Measurements from ENCODE around the gene IP6K3. TPM values are rescaled to one million over a fixed set of nuclear protein-coding genes. Genes with fewer than 3 reads are reported as not detected.

The IP6K3 gene
- total RNA-seq, 1 experiment from 2014 or later: not detected

- ChIA-PET CTCF (no interaction called here), POLR2A (ENCODE audit: low non-redundant PET) (no interaction called here)
- no TSS peak for BruUV-seq (replicated peaks)
- Histone ChIP-seq H3K4me3 (ENCODE audit: low read depth, low read length, poor library complexity, severe bottlenecking) (no peak overlapping the region), H3K27me3 (replicated peaks; ENCODE audit: insufficient read depth, low read depth, low read length, poor library complexity) (no peaks in the 10 kb centered on the region), H3K9me3 (ENCODE audit: low read depth, low read length, poor library complexity, severe bottlenecking) (no peaks in the 10 kb centered on the region), H3K4me1 (ENCODE audit: insufficient read depth, low read length, poor library complexity, severe bottlenecking) (no peaks in the 10 kb centered on the region), H3K27ac (ENCODE audit: low read depth, low read length, poor library complexity, severe bottlenecking) (no peak overlapping the region), H3K36me3 (ENCODE audit: insufficient read depth, low read length, poor library complexity, severe bottlenecking) (peaks cover 24% of the 10 kb centered on the region)
- intact Hi-C loops (cut with micrococcal nuclease; ENCODE audit: unreplicated experiment): no loop called here
- TF ChIP-seq EZH2 (IDR thresholded peaks at IDR 0.05; ENCODE audit: borderline replicate concordance, low read depth, low read length, poor library complexity, severe bottlenecking) (no peak), CTCF (conservative IDR thresholded peaks at IDR 0.05; ENCODE audit: low read depth, low read length) (no peak)
- DNase-seq (ENCODE audit: low spot score): no peak
Measured at GRCh38 chr6:33684428-33684896, 62.2 kb downstream of the IP6K3 start.

- DNase-seq (ENCODE audit: low spot score): no peak
- H3K27ac ChIP-seq (ENCODE audit: low read depth, low read length, poor library complexity, severe bottlenecking): no peak overlapping the region
- no peaks in the 10 kb centered on the region for H3K9me3 ChIP-seq (ENCODE audit: low read depth, low read length, poor library complexity, severe bottlenecking)
- no peaks in the 10 kb centered on the region for H3K4me1 ChIP-seq (ENCODE audit: insufficient read depth, low read length, poor library complexity, severe bottlenecking)
- TF ChIP-seq CTCF (conservative IDR thresholded peaks at IDR 0.05; ENCODE audit: low read depth, low read length) (no peak), EZH2 (IDR thresholded peaks at IDR 0.05; ENCODE audit: borderline replicate concordance, low read depth, low read length, poor library complexity, severe bottlenecking) (no peak)
- BruUV-seq (replicated peaks): no TSS peak
- CTCF ChIA-PET: interaction anchor here (0.8 to 1.2 kb wide), 2 partner anchors 17 to 94 kb away, joined by 3 read pairs; no protein-coding TSS in a partner anchor
- peaks cover 24% of the 10 kb centered on the region for H3K36me3 ChIP-seq (ENCODE audit: insufficient read depth, low read length, poor library complexity, severe bottlenecking)
- intact Hi-C loops (cut with micrococcal nuclease; ENCODE audit: unreplicated experiment): no loop called here
- no peak overlapping the region for H3K4me3 ChIP-seq (ENCODE audit: low read depth, low read length, poor library complexity, severe bottlenecking)
- POLR2A ChIA-PET (ENCODE audit: low non-redundant PET): no interaction called here
- H3K27me3 ChIP-seq (replicated peaks; ENCODE audit: insufficient read depth, low read depth, low read length, poor library complexity): no peaks in the 10 kb centered on the region
Measured at GRCh38 chr6:33683576-33684427, 62.9 kb downstream of the IP6K3 start.

GRCh38 chr6:33683051-33683571 lies 63.6 kb downstream of the IP6K3 start:
- Histone ChIP-seq H3K4me1 (ENCODE audit: insufficient read depth, low read length, poor library complexity, severe bottlenecking) (no peaks in the 10 kb centered on the region), H3K27ac (ENCODE audit: low read depth, low read length, poor library complexity, severe bottlenecking) (no peak overlapping the region), H3K9me3 (ENCODE audit: low read depth, low read length, poor library complexity, severe bottlenecking) (no peaks in the 10 kb centered on the region), H3K4me3 (ENCODE audit: low read depth, low read length, poor library complexity, severe bottlenecking) (no peak overlapping the region), H3K36me3 (ENCODE audit: insufficient read depth, low read length, poor library complexity, severe bottlenecking) (peaks cover 21% of the 10 kb centered on the region), H3K27me3 (replicated peaks; ENCODE audit: insufficient read depth, low read depth, low read length, poor library complexity) (no peaks in the 10 kb centered on the region)
- BruUV-seq (replicated peaks): no TSS peak
- no peak for TF ChIP-seq EZH2 (IDR thresholded peaks at IDR 0.05; ENCODE audit: borderline replicate concordance, low read depth, low read length, poor library complexity, severe bottlenecking)
- no peak for TF ChIP-seq CTCF (conservative IDR thresholded peaks at IDR 0.05; ENCODE audit: low read depth, low read length)
- POLR2A ChIA-PET (ENCODE audit: low non-redundant PET): no interaction called here
- CTCF ChIA-PET: interaction anchor here (0.6 to 1.2 kb wide), 3 partner anchors 18 to 513 kb away, joined by 3 to 4 read pairs (median 3); no protein-coding TSS in a partner anchor
- intact Hi-C loops (cut with micrococcal nuclease; ENCODE audit: unreplicated experiment): no loop called here
- no peak for DNase-seq (ENCODE audit: low spot score)
